ENCODE measurements around the gene KCTD1. TPM values are rescaled to one million over a fixed set of nuclear protein-coding genes. Genes with fewer than 3 reads are reported as not detected.

KCTD1 gene
- total RNA-seq, 1 donor from 2014 or later, result 5.0 TPM

GRCh38 chr18:26524002-26524401 lies 24.4 kb downstream of the KCTD1 start:
- DNase-seq (ENCODE audit: low read depth in 2 of 2), result no peak

- no peak for DNase-seq (ENCODE audit: low read depth in 2 of 2)
Measured at GRCh38 chr18:26521617-26522016, 26.7 kb downstream of the KCTD1 start.

- no peak for DNase-seq (ENCODE audit: low read depth in 2 of 2)
Measured at GRCh38 chr18:26520974-26521373, 27.4 kb downstream of the KCTD1 start.

- DNase-seq (ENCODE audit: low read depth in 2 of 2), result no peak
Measured at GRCh38 chr18:26519114-26519513, 29.2 kb downstream of the KCTD1 start.

- DNase-seq (ENCODE audit: low read depth in 2 of 2), result no peak
Measured at GRCh38 chr18:26516964-26517363, 31.4 kb downstream of the KCTD1 start.

- DNase-seq (ENCODE audit: low read depth in 2 of 2), result no peak
Measured at GRCh38 chr18:26515643-26516487, 32.5 kb downstream of the KCTD1 start.

GRCh38 chr18:26511339-26512071 lies 36.8 kb downstream of the KCTD1 start:
- peak; percentile 20 to 33 for DNase-seq (ENCODE audit: low read depth in 2 of 2)

- DNase-seq (ENCODE audit: low read depth in 2 of 2), result no peak
Measured at GRCh38 chr18:26510337-26510736, 38.0 kb downstream of the KCTD1 start.

- DNase-seq (ENCODE audit: low read depth in 2 of 2), result no peak
Measured at GRCh38 chr18:26506012-26506411, 42.3 kb downstream of the KCTD1 start.

GRCh38 chr18:26504831-26505230 lies 43.5 kb downstream of the KCTD1 start:
- DNase-seq (ENCODE audit: low read depth in 2 of 2), result no peak

GRCh38 chr18:26503382-26503781 lies 45.0 kb downstream of the KCTD1 start:
- DNase-seq (ENCODE audit: low read depth in 2 of 2), result peak; percentile 31 to 75

- DNase-seq (ENCODE audit: low read depth in 2 of 2), result no peak
Measured at GRCh38 chr18:26502823-26503222, 45.5 kb downstream of the KCTD1 start.

GRCh38 chr18:26497866-26498265 lies 50.5 kb downstream of the KCTD1 start:
- no peak for DNase-seq (ENCODE audit: low read depth in 2 of 2)

GRCh38 chr18:26496528-26496927 lies 51.8 kb downstream of the KCTD1 start:
- no peak for DNase-seq (ENCODE audit: low read depth in 2 of 2)

- no peak for DNase-seq (ENCODE audit: low read depth in 2 of 2)
Measured at GRCh38 chr18:26495287-26495686, 53.1 kb downstream of the KCTD1 start.

- no peak for DNase-seq (ENCODE audit: low read depth in 2 of 2)
Measured at GRCh38 chr18:26493021-26493420, 55.3 kb downstream of the KCTD1 start.

GRCh38 chr18:26491194-26491816 lies 57.0 kb downstream of the KCTD1 start:
- no peak for DNase-seq (ENCODE audit: low read depth in 2 of 2)

- DNase-seq (ENCODE audit: low read depth in 2 of 2), result no peak
Measured at GRCh38 chr18:26489881-26490280, 58.5 kb downstream of the KCTD1 start.

- no peak for DNase-seq (ENCODE audit: low read depth in 2 of 2)
Measured at GRCh38 chr18:26489191-26489590, 59.2 kb downstream of the KCTD1 start.

- no peak for DNase-seq (ENCODE audit: low read depth in 2 of 2)
Measured at GRCh38 chr18:26488417-26489009, 59.8 kb downstream of the KCTD1 start.

- DNase-seq (ENCODE audit: low read depth in 2 of 2), result no peak
Measured at GRCh38 chr18:26487437-26487836, 60.9 kb downstream of the KCTD1 start.

- no peak for DNase-seq (ENCODE audit: low read depth in 2 of 2)
Measured at GRCh38 chr18:26483633-26484032, 64.7 kb downstream of the KCTD1 start.
